Loucy (cell line): ENCODE measurements around the gene PALLD.

Experiments used
- H2AFZ ChIP-seq: fragments of 200-600 bp; sonication (generic); 2 replicates; pipeline ENCODE4 v1.6.0; 2016; ENCODE audit warnings: antibody characterized with exemption, mild to moderate bottlenecking, low read length, moderate library complexity
- H3F3A ChIP-seq: fragments of 200-600 bp; 2 replicates; pipeline ENCODE4 v1.6.0; 2016; ENCODE audit warnings: antibody characterized with exemption, low read depth, mild to moderate bottlenecking
- H3K27me3 ChIP-seq: fragments of 200-600 bp; sonication (generic); 2 replicates; pipeline ENCODE4 v1.6.1; 2014; ENCODE audit warnings: low read length, mild to moderate bottlenecking; ENCODE audit not compliant: insufficient read depth, poor library complexity, severe bottlenecking
- H3K36me3 ChIP-seq: fragments of 200-600 bp; sonication (generic); 2 replicates; pipeline ENCODE4 v1.6.1; 2016; ENCODE audit warnings: low read length; ENCODE audit not compliant: insufficient read depth
- H3K4me1 ChIP-seq: fragments of 200-600 bp; sonication (generic); 2 replicates; pipeline ENCODE4 v1.5.1; 2014; ENCODE audit warnings: low read length, mild to moderate bottlenecking; ENCODE audit not compliant: insufficient read depth, poor library complexity, severe bottlenecking
- H3K4me2 ChIP-seq: fragments of 200-600 bp; sonication (generic); 2 replicates; pipeline ENCODE4 v1.6.0; 2014; ENCODE audit warnings: antibody characterized with exemption, low read length, low read depth, mild to moderate bottlenecking; ENCODE audit not compliant: poor library complexity, severe bottlenecking
- H3K4me3 ChIP-seq: fragments of 200-600 bp; sonication (generic); 2 replicates; pipeline ENCODE4 v1.5.1; 2014; ENCODE audit warnings: low read length, mild to moderate bottlenecking, mixed read lengths; ENCODE audit not compliant: poor library complexity, severe bottlenecking
- H3K79me2 ChIP-seq: fragments of 200-600 bp; sonication (generic); 2 replicates; pipeline ENCODE4 v1.6.1; 2014; ENCODE audit warnings: low read length; ENCODE audit not compliant: insufficient read depth
- H3K9ac ChIP-seq: fragments of 200-600 bp; sonication (generic); 2 replicates; pipeline ENCODE4 v1.6.0; 2014; ENCODE audit warnings: mild to moderate bottlenecking, low read depth, low read length, moderate library complexity; ENCODE audit not compliant: poor library complexity, severe bottlenecking
- H3K9me2 ChIP-seq: fragments of 200-600 bp; sonication (generic); replicated peaks from 2 replicates; pipeline ENCODE4 v1.6.1; 2016; ENCODE audit warnings: low read depth, low read length, mixed read lengths
- H3K9me3 ChIP-seq: fragments of 200-600 bp; sonication (generic); 2 replicates; pipeline ENCODE4 v1.6.1; 2014; ENCODE audit warnings: mild to moderate bottlenecking, antibody characterized with exemption, low read length, low read depth; ENCODE audit not compliant: insufficient read depth
- H4K20me1 ChIP-seq: fragments of 200-600 bp; sonication (generic); 2 replicates; pipeline ENCODE4 v1.6.0; 2014; ENCODE audit warnings: antibody characterized with exemption, low read length, mild to moderate bottlenecking; ENCODE audit not compliant: insufficient read depth, poor library complexity, severe bottlenecking
- EZH2phosphoT487 ChIP-seq: fragments of 200-600 bp; IDR thresholded peaks from 2 replicates; pipeline ENCODE4 v1.6.1; 2018; ENCODE audit warnings: antibody characterized with exemption, mild to moderate bottlenecking, moderate library complexity, borderline replicate concordance
- TF ChIP-seq, protein P1 (sequence below): fragments of 200-600 bp; sonication (generic); conservative IDR thresholded peaks from 2 replicates; pipeline ENCODE4 v1.5.1; 2014; ENCODE audit warnings: mild to moderate bottlenecking, antibody characterized with exemption, low read length

Gene PALLD

DNA sequence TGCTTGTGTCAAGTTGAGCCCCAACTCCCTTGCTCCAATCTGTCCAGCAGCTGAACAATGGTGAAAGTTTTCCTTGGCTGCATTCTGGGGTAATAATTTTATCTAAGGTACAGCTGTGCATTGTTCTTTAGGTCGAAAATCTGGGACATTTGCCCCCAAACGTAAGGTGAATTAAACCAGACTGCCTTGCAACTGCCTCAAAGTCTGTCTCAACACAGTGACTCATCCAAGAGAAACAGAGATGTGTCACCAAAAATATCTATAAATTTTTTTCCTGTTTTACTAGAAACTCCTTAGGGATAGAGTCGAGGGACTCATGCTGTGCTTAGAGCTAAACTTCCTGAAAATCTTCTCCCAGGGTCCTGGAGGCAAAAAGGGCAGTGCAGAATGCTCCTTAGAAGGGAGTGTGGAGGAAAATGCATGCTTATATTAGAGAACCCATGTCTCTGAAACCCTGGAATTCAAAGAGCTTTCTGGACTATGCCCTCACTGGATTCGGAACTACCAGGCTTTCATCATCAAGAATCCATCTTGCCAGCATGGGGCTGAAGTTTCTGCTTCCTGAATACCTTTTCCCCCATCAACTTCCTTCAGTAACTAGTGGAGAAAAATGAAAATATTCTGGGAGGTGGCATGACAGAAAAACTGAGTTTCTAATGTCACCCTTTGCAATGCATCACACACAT lies 115.7 kb downstream of the PALLD start:
- no peak overlapping the region for H3K4me3 ChIP-seq
- no peaks in the 10 kb centered on the region for H3F3A ChIP-seq
- no peaks in the 10 kb centered on the region for H3K9me3 ChIP-seq
- H3K4me2 ChIP-seq, result no peak overlapping the region
- no peak overlapping the region for H3K9ac ChIP-seq
- TF ChIP-seq, protein P1, sequence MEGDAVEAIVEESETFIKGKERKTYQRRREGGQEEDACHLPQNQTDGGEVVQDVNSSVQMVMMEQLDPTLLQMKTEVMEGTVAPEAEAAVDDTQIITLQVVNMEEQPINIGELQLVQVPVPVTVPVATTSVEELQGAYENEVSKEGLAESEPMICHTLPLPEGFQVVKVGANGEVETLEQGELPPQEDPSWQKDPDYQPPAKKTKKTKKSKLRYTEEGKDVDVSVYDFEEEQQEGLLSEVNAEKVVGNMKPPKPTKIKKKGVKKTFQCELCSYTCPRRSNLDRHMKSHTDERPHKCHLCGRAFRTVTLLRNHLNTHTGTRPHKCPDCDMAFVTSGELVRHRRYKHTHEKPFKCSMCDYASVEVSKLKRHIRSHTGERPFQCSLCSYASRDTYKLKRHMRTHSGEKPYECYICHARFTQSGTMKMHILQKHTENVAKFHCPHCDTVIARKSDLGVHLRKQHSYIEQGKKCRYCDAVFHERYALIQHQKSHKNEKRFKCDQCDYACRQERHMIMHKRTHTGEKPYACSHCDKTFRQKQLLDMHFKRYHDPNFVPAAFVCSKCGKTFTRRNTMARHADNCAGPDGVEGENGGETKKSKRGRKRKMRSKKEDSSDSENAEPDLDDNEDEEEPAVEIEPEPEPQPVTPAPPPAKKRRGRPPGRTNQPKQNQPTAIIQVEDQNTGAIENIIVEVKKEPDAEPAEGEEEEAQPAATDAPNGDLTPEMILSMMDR, result no peak
- H4K20me1 ChIP-seq, result no peaks in the 10 kb centered on the region
- H3K36me3 ChIP-seq, result no peaks in the 10 kb centered on the region
- H3K27me3 ChIP-seq, result no peaks in the 10 kb centered on the region
- no peaks in the 10 kb centered on the region for H3K9me2 ChIP-seq
- H2AFZ ChIP-seq, result no peak overlapping the region
- no peaks in the 10 kb centered on the region for H3K4me1 ChIP-seq
- H3K79me2 ChIP-seq, result no peaks in the 10 kb centered on the region

DNA sequence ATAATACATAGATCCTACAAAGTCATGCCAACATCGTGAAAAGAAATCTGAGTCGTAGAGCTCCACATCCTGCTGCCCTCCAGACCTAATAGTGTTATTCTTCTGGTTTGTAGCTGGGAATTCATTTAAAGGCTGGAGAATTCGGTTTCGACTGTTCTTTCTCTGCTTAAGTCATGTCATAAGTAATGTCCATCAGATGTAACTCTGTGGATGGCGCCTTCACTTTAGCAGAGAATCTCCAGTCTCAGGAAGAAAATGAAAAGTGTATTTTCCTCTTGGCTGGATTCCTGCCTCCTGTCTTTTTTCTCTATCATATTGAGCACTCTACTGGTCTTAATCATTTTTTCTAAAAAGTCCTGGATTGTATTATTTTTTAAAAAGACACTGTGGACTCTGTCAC lies 117.0 kb downstream of the PALLD start:
- Histone ChIP-seq H3K4me3 (no peak overlapping the region), H3K79me2 (no peaks in the 10 kb centered on the region), H3F3A (no peaks in the 10 kb centered on the region), H4K20me1 (no peaks in the 10 kb centered on the region), H3K36me3 (no peaks in the 10 kb centered on the region), H3K4me2 (no peak overlapping the region), H3K4me1 (no peaks in the 10 kb centered on the region), H2AFZ (no peak overlapping the region), H3K27me3 (no peaks in the 10 kb centered on the region), H3K9me2 (no peaks in the 10 kb centered on the region), H3K9ac (no peak overlapping the region), H3K9me3 (no peaks in the 10 kb centered on the region)
- no peak for TF ChIP-seq EZH2phosphoT487
- TF ChIP-seq, protein P1, result no peak

DNA sequence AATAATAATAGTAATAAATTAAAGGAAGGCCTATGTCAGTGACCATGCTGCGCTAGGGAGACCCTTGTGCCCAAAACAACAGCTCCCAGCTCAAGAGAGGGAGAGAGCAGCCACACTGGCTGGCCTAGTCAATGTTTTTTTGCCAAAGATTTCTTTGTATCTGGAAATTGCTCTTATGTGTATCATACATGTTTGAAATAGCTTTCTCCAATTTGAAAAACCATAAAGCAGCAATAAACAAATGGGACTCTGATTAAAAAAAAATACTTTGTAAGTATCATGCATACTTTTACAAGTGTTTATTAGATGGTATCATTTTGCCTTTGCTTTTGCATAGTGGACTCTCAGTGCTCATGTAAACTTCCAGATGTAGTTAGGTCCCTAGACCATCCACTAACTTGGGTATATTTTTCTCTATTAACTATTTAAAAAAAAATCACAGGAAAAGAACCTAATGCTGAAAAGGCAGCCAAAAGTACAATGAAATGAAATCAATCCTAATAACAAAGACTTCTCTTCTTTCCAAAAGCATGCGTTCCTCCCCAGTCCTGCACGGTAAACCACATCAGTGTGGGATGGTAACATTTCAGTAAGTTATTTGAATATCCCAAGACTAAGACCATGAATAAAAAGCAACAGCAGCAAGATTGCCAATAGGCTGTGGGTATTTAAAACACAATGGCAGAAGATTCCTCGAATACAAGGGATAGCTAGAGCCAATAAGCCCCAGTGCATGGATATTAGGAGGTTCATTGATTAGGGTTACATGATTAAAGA lies 117.6 kb downstream of the PALLD start:
- H2AFZ ChIP-seq, result no peak overlapping the region
- no peaks in the 10 kb centered on the region for H3K36me3 ChIP-seq
- H3K9ac ChIP-seq, result no peak overlapping the region
- TF ChIP-seq, protein P1, result no peak
- no peak overlapping the region for H3K4me2 ChIP-seq
- no peaks in the 10 kb centered on the region for H3F3A ChIP-seq
- H4K20me1 ChIP-seq, result no peaks in the 10 kb centered on the region
- H3K9me2 ChIP-seq, result no peaks in the 10 kb centered on the region
- H3K9me3 ChIP-seq, result no peaks in the 10 kb centered on the region
- no peaks in the 10 kb centered on the region for H3K27me3 ChIP-seq
- no peak overlapping the region for H3K4me3 ChIP-seq
- H3K79me2 ChIP-seq, result no peaks in the 10 kb centered on the region
- H3K4me1 ChIP-seq, result no peaks in the 10 kb centered on the region
